Adipocyte (in vitro differentiated cells): Measurements from ENCODE around the gene KDM1B.
"Not testable (repeated sequence)": the region's sequence is repeated elsewhere in the genome, so short reads cannot be mapped to it uniquely, and the experiment has no call there.

ENCODE experiments used
- DNase-seq: peaks from one replicate; pipeline ENCODE4 v3.0.0-alpha.2; 2015; ENCODE audit warnings: low read depth
- H3K27me3 ChIP-seq: replicated peaks from 2 replicates; pipeline ENCODE4 v1.7.0; 2013; ENCODE audit warnings: mild to moderate bottlenecking, low read length, moderate library complexity; ENCODE audit not compliant: control insufficient read depth, insufficient read depth
- H3K36me3 ChIP-seq: 2 replicates; pipeline ENCODE4 v1.7.0; 2013; ENCODE audit warnings: low read length, mild to moderate bottlenecking, moderate library complexity; ENCODE audit not compliant: control insufficient read depth, insufficient read depth, severe bottlenecking
- H3K4me1 ChIP-seq: 2 replicates; pipeline ENCODE4 v1.7.0; 2013; ENCODE audit warnings: mild to moderate bottlenecking, low read length, moderate library complexity; ENCODE audit not compliant: control insufficient read depth, insufficient read depth
- H3K4me3 ChIP-seq: 2 replicates; pipeline ENCODE4 v1.7.0; 2013; ENCODE audit warnings: mild to moderate bottlenecking, low read length, moderate library complexity
- H3K9ac ChIP-seq: 2 replicates; pipeline ENCODE4 v1.7.0; 2013; ENCODE audit warnings: mild to moderate bottlenecking, low read length, moderate library complexity
- H3K9me3 ChIP-seq: 2 replicates; pipeline ENCODE4 v1.7.0; 2013; ENCODE audit warnings: mild to moderate bottlenecking, low read length, moderate library complexity; ENCODE audit not compliant: control insufficient read depth

KDM1B gene

GRCh38 chr6:18176198-18176597, 21.0 kb downstream of the KDM1B start:
- not testable (repeated sequence) for H3K27me3 ChIP-seq, DNase-seq, H3K4me3 ChIP-seq, H3K4me1 ChIP-seq, H3K9me3 ChIP-seq, H3K9ac ChIP-seq
- H3K36me3 ChIP-seq, result peaks cover 11% of the 10 kb centered on the region

- Histone ChIP-seq H3K4me3 (no peak overlapping the region), H3K36me3 (peaks cover 11% of the 10 kb centered on the region), H3K4me1 (no peaks in the 10 kb centered on the region), H3K9ac (no peak overlapping the region), H3K27me3 (no peaks in the 10 kb centered on the region), H3K9me3 (no peaks in the 10 kb centered on the region)
- DNase-seq, result no peak
Measured at GRCh38 chr6:18177286-18177965, 22.2 kb downstream of the KDM1B start.

DNA sequence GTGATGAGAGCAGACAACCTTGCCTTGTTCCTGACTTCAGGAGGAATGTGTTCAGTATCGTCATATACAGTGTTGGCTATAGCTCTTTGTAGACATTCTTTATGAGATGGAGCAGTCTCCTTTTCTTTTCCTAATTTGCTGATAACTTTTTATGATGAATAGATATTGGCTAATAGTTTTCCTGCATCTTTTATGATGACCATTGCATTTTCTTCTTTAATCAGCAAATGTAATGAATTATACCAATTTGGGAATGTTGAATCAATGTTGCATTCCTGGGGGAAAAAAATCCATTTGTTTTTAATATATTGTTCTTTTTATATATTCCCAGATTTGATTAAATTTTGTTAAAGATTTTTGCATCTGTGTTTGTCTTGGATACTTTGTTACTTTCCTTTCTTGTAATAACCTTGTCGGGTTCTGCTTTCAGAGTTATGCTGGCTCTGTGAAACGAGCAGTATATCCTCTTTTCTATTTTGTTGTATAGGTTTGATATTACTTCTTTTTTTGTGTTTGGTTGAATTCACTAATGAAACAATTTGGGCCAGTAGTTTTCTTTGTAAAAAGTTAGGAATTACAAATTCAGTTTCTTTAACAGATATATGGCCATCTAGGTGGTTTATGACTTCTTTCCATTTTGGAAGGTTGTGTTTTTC, 23.9 kb downstream of the KDM1B start:
- no peaks in the 10 kb centered on the region for H3K9me3 ChIP-seq
- H3K9ac ChIP-seq, result no peak overlapping the region
- H3K4me3 ChIP-seq, result no peak overlapping the region
- H3K36me3 ChIP-seq, result peaks cover 11% of the 10 kb centered on the region
- DNase-seq, result no peak
- no peaks in the 10 kb centered on the region for H3K4me1 ChIP-seq
- no peaks in the 10 kb centered on the region for H3K27me3 ChIP-seq

GRCh38 chr6:18179770-18180356, 24.6 kb downstream of the KDM1B start:
- Histone ChIP-seq H3K4me1 (no peaks in the 10 kb centered on the region), H3K4me3 (no peak overlapping the region), H3K9ac (no peak overlapping the region), H3K27me3 (no peaks in the 10 kb centered on the region), H3K9me3 (no peaks in the 10 kb centered on the region), H3K36me3 (peaks cover 7% of the 10 kb centered on the region)
- no peak for DNase-seq

DNA sequence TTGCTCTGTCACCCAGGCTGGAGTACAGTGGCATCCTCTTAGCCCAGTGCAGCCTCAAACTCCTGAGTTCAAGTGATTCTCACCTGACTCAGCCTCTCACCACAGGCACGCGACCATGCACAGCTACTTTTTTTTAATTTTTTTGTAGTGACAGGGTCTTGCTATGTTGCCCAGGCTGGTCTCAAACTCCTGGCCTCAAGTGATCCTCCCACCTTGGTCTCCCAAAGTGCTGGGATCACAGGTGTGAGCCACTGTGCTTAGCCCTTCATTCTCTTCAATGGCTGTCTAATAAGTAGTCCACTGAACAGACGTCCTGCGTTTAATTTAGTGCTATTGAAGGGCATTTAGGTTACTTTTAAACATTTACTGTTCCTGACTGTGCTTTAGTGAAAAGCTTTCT, 27.3 kb downstream of the KDM1B start:
- Histone ChIP-seq H3K4me1 (peaks cover 9% of the 10 kb centered on the region), H3K4me3 (no peak overlapping the region), H3K9ac (no peak overlapping the region), H3K9me3 (no peaks in the 10 kb centered on the region), H3K36me3 (peaks cover 3% of the 10 kb centered on the region), H3K27me3 (no peaks in the 10 kb centered on the region)
- DNase-seq, result no peak

- Histone ChIP-seq H3K36me3 (peaks cover 3% of the 10 kb centered on the region), H3K4me1 (peaks cover 9% of the 10 kb centered on the region), H3K4me3 (no peak overlapping the region), H3K9ac (no peak overlapping the region), H3K9me3 (no peaks in the 10 kb centered on the region), H3K27me3 (no peaks in the 10 kb centered on the region)
- no peak for DNase-seq
Measured at GRCh38 chr6:18183766-18184165, 28.5 kb downstream of the KDM1B start.

DNA sequence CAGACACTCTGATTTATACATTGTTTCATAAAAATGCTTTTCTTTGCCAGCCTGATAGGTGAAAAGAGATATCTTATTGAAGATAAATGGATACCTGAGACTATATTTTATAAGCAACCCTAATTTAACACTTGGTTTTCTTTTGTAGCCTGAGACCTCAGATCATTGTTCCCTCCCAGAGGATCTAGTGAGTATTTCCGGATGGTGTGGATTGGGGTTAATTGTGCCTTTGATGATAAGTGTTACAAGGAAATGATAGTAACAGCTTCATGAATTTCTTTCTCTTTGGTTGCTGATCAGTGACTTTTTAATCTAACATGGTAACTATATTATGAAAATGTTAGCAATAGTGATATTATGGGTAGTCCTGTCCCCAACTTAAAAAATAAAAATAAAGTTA, 30.4 kb downstream of the KDM1B start:
- peaks cover 3% of the 10 kb centered on the region for H3K36me3 ChIP-seq
- no peaks in the 10 kb centered on the region for H3K27me3 ChIP-seq
- no peak overlapping the region for H3K9ac ChIP-seq
- H3K9me3 ChIP-seq, result no peaks in the 10 kb centered on the region
- H3K4me3 ChIP-seq, result no peak overlapping the region
- peaks cover 9% of the 10 kb centered on the region for H3K4me1 ChIP-seq
- DNase-seq, result no peak

DNA sequence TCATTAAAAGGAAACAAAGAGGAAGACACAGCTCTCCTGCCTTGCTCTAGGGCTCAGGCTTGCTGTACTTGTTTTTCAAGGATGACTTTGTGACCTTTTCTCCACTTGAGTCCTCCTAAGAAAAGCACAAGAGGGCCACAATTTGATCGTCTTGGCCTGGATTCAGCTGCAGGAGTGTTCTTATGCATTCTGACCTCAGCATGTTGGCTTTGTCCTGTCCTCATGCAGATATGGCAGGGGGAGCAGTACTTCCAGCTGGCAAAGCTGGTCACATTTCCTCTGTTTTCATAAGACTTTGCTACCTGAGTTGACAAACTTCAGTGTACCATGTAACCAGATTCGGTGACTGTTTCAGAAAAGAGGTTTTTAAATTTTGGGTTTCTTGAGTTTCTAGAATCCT, 30.8 kb downstream of the KDM1B start:
- Histone ChIP-seq H3K9ac (no peak overlapping the region), H3K36me3 (peaks cover 3% of the 10 kb centered on the region), H3K9me3 (no peaks in the 10 kb centered on the region), H3K4me1 (peaks cover 9% of the 10 kb centered on the region), H3K4me3 (no peak overlapping the region), H3K27me3 (no peaks in the 10 kb centered on the region)
- no peak for DNase-seq

DNA sequence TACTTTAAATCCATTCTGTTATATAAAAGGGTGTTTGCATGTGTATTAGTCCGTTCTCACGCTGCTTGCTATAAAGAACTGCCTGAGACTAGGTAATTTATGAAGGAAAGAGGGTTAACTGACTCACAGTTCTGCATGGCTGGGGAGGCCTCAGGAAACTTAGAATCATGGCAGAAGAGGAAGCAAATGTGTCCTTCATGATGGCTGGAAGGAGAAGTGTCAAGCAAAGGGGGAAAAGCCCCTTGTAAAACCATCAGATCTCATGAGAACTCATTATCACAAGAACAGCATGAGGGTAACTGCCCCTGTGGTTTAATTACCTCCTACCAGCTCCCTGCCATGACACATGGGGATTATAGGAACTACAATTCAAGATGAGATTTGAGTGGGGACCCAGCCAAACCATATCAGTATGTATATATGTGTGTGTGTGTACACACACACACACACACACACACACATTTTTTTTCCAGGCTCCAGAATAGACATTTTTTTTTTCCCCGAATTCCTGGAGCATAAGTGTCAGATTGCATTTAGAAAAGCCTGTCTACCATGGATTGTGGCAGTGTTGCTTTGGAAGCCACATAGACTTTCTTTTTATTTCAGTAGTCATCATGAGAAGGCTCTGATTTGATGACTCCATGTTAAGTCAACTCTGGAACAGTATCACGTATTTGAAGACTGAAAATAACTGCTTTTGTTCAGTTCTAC, 31.5 kb downstream of the KDM1B start:
- DNase-seq, result no peak

GRCh38 chr6:18187701-18188100, 32.5 kb downstream of the KDM1B start:
- H3K4me3 ChIP-seq, result no peak overlapping the region
- H3K9me3 ChIP-seq, result no peaks in the 10 kb centered on the region
- no peaks in the 10 kb centered on the region for H3K27me3 ChIP-seq
- H3K4me1 ChIP-seq, result peaks cover 9% of the 10 kb centered on the region
- DNase-seq, result no peak
- H3K36me3 ChIP-seq, result peaks cover 9% of the 10 kb centered on the region
- no peak overlapping the region for H3K9ac ChIP-seq

More for the DNA sequence above, 31.5 kb downstream of the KDM1B start:
- H3K27me3 ChIP-seq, result no peaks in the 10 kb centered on the region
- H3K36me3 ChIP-seq, result peaks cover 8% of the 10 kb centered on the region
- no peak overlapping the region for H3K9ac ChIP-seq
- H3K4me3 ChIP-seq, result no peak overlapping the region
- H3K4me1 ChIP-seq, result peaks cover 9% of the 10 kb centered on the region
- H3K9me3 ChIP-seq, result no peaks in the 10 kb centered on the region

DNA sequence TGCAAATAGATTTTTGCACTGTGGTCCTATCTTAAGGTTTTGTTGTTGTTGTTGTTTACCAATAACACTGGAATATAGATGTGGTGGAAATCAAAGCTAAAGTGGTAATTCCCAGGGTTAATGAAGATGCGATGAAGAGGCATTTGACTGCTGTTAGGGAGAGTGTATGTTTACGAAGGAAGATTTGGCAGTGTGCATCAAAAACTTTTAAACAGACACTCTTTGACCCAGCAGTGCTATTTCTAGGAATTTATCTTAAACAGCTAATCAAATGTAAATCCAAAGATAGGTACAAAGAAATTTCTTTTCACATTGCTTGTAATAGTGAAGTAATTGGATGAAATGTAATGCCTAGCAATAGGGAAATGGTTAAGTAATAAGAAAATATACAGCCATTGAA, 34.0 kb downstream of the KDM1B start:
- Histone ChIP-seq H3K27me3 (no peaks in the 10 kb centered on the region), H3K4me3 (no peak overlapping the region), H3K4me1 (peaks cover 9% of the 10 kb centered on the region), H3K36me3 (peaks cover 9% of the 10 kb centered on the region), H3K9me3 (no peaks in the 10 kb centered on the region), H3K9ac (no peak overlapping the region)
- DNase-seq, result no peak
